GM19043 (cell line): ENCODE data around the gene ABHD16A.

Source experiments
- ATAC-seq: cut with Tn5 transposase; IDR thresholded peaks from one replicate; pipeline ENCODE4 v1.9.1; 2021; ENCODE audit warnings: low read depth; ENCODE audit not compliant: unreplicated experiment

The ABHD16A gene

GRCh38 chr6:31702819-31703716, at the start of gene ABHD16A:
Gene ABHD16A, minus strand, starts transcription at chr6:31703324. Its CDS starts 43 bp downstream, at chr6:31703281.
- peak; percentile 80 for ATAC-seq

GRCh38 chr6:31752739-31753319, 49.7 kb upstream of the ABHD16A start:
- ATAC-seq = no peak

GRCh38 chr6:31750411-31751022, 47.4 kb upstream of the ABHD16A start:
- ATAC-seq = no peak

- ATAC-seq = no peak
These were observed 46.3 kb upstream of the ABHD16A start for GRCh38 chr6:31749301-31750036.

DNA sequence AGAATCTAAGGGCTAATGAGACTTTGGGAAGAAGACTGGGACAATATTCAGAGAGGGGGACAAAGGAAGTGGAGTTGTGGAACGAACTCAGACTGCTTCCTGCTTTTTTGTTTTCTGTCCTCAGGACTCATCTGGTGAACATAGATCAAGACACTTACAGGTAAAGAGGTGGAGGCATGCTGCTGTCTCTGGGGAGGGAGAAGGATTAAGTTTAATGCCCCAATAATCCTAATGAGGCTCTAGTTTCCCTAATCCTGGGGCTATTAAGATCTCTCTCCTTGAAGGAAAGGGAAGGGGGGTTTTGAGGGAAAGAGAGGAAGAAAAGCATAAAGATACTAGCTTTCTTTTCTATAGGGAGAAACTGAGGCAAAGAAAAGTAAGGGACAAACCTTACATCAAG, 41.3 kb upstream of the ABHD16A start:
- ATAC-seq = no peak

DNA sequence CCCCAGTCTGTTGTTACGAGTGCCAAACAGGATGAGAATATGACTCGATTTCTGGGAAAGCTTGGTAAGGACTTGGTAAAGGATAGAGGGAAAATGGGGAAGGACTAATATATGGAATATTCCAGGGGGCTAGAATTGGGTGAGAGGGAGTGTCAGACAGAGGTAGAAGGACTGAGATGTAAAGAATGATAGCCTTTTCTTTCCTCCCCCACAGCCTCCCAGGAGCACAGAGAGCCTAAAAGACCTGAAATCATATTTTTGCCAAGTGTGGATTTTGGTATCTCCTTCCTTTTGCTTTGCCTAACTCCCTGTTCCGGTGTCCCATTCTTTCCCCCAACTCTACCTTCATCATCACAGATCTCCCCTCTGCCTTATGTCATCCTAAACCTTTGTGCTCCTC, 39.8 kb upstream of the ABHD16A start:
- ATAC-seq = no peak

DNA sequence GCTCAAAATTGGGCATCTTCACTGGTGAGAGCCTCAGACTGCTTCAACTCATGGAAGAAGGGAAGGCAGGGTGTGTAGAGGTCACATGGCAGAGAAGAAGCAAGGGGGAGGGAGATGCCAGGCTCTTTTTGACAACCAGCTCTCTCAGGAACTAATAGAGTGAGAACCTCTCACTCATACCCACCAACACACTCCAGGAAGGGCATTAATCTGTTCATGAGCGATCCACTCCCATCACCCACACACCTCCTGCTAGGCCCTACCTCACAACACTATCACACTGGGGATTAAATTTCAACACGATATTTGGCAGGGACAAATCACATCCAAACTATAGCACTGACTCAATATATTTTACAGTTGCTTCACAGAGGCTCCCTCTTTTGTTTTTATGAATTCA, 38.7 kb upstream of the ABHD16A start:
- ATAC-seq = no peak

DNA sequence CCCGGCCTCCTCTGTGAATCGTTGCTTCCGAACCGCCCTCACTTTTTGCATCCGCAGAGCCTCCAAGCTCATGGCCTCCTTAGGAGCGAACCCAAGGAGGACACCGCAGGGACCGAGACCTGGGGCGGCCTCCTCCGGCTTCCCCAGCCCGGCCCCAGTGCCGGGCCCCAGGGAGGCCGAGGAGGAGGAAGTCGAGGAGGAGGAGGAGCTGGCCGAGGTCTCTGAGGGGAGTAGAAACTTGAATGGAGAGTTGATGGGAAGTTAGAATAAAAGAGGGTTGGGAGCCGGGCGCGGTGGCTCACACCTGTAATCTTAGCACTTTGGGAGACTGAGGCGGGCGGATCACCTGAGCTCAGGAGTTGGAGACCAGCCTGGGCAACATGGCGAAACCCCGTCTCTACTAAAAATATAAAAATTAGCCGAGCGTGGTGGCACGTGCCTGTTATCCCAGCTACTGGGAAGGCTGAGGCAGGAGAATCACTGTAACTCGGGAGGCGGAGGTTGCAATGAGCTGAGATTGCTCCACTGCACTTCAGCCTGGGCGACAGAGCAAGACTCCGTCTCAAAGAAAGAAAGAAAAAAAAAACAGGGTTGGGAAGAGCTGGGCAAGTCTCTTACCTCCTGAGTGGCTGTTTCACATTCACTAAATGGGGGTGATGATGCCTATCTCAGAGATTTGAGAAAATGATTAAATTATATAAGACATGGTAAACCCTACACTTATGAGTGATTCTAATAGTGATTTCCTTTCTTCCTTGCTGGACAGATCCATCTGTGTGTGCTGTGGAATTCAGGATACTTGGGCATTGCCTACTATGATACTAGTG, 37.5 kb upstream of the ABHD16A start:
- ATAC-seq = no peak

- peak; percentile 70 for ATAC-seq
These were observed 36.7 kb upstream of the ABHD16A start, which contains the start of gene MSH5 for GRCh38 chr6:31739639-31740396. Gene MSH5, plus strand, starts transcription at chr6:31740005. Its CDS starts 462 bp downstream, at chr6:31740467.

GRCh38 chr6:31737991-31738979, 35.2 kb upstream of the ABHD16A start:
- ATAC-seq = no peak

- ATAC-seq = no peak
These were observed 34.3 kb upstream of the ABHD16A start for GRCh38 chr6:31737315-31737990.

DNA sequence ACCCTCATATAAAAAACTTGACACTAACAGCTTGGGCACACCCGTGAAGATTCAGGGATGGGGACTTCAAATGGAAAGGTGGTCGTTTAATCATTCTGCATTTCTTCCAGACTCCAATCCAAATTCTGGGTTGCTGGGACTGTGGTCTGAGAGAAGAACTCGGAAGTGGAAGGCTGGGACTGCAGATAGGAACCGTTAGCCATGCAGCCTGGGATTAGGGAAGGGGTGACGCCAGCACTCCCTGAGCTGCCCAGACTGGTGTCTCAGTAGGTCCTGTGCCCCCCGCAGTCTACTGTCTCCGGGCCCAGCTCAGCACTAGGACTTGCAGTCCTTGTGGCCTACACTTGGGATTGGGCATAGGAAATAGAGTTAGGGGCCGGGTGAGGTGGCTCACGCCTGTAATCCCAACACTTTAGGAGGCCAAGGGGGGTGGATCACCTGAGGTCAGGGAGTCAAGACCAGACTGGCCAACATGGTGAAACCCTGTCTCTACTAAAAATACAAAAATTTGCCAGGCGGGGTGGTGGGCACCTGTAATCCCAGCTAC, 33.7 kb upstream of the ABHD16A start:
- ATAC-seq = no peak

- ATAC-seq = peak; percentile 33
These were observed 33.1 kb upstream of the ABHD16A start, which contains the start of gene CLIC1 for GRCh38 chr6:31736021-31736767. Gene CLIC1, minus strand, starts transcription at chr6:31736530. Its CDS starts 230 bp downstream, at chr6:31736300.

GRCh38 chr6:31734821-31735406, 31.8 kb upstream of the ABHD16A start:
- ATAC-seq = no peak

- ATAC-seq = no peak
These were observed 31.2 kb upstream of the ABHD16A start for GRCh38 chr6:31734247-31734820.

DNA sequence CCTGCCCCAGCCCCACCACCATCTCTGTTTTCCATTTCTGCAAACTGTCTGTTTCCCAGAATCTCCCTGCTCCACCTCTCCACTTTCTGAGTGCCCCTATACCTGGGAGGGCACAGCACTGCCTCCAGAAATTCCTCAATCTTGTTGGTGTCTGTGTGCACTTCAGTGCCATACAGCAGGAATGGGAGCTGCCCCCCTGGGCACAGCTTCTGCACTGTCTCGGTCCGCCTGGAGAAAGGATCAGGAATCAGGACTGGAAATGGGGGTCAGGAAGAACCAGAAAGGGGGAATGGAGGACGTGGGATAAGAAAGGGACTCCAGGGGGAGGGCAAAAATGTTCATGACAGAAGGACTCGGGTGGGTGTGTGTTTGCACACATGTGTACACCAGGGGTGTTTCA, 30.6 kb upstream of the ABHD16A start:
- ATAC-seq = no peak
